GM12878 (cell line): ENCODE results near the gene RNF44. TPM values are rescaled to one million over a fixed set of nuclear protein-coding genes. Genes with fewer than 3 reads are reported as not detected.

Experiments
- ATAC-seq: fragments of 200-7000 bp; cut with Tn5 transposase; 3 replicates; pipeline ENCODE4 v1.9.1; 2020; ENCODE audit warnings: mild to moderate bottlenecking, moderate library complexity
- BruUV-seq: library from RNA; stranded (reverse); fragments of 400-500 nt; replicated peaks from 2 replicates; lab custom pipeline; 2021; lab: Mats Ljungman, UMichigan
- CTCF ChIA-PET: fragments of 300-600 bp; sonication (Branson Sonifier 250); formaldehyde crosslinking; extraction: SDS; loops from one replicate; lab custom pipeline; 2021; ENCODE audit warnings: inconsistent platforms; lab: Yijun Ruan, JAX
- POLR2A ChIA-PET: fragments of 350-600 bp; formaldehyde crosslinking; extraction: SDS; loops from one replicate; lab custom pipeline; 2021; ENCODE audit warnings: inconsistent platforms; lab: Charles Lee
- RAD21 ChIA-PET: fragments of 300-600 bp; sonication (Branson Sonifier 250); formaldehyde crosslinking; loops from one replicate; lab custom pipeline; 2023; ENCODE audit warnings: antibody characterized with exemption; ENCODE audit not compliant: unreplicated experiment; lab: Charles Lee
- SMC1A ChIA-PET: fragments of 300-600 bp; sonication (Branson Sonifier 250); formaldehyde crosslinking; loops from one replicate; lab custom pipeline; 2023; ENCODE audit not compliant: unreplicated experiment, uncharacterized antibody; lab: Charles Lee
- DNase-seq: peaks from one replicate; pipeline ENCODE4 v3.0.0-alpha.2; 2011; ENCODE audit warnings: low read depth, low spot score
- FAIRE-seq: peaks from 3 replicates; lab custom pipeline; 2011; peaks lifted over from hg19 to GRCh38; lab: Jason Lieb, UNC
- H2AFZ ChIP-seq: 2 replicates; pipeline ENCODE4 v1.6.0; 2011; ENCODE audit warnings: low read depth, low read length, control low read depth; ENCODE audit not compliant: control insufficient read depth
- H3K27ac ChIP-seq: 2 replicates; pipeline ENCODE4 v1.5.1; 2011; ENCODE audit warnings: control low read depth; ENCODE audit not compliant: control insufficient read depth, insufficient read depth
- H3K27me3 ChIP-seq, 2 experiments: replicated peaks in 1 of 2; 2 replicates each; pipeline versions ENCODE4 v1.6.0 to v1.6.1; 2011; ENCODE audit warnings: low read length in 1 of 2; ENCODE audit not compliant: control insufficient read depth in 2 of 2, insufficient read depth in 2 of 2
- H3K36me3 ChIP-seq, 2 experiments: 2 replicates each; pipeline ENCODE4 v1.5.1; 2011; ENCODE audit warnings: low read length in 1 of 2; ENCODE audit not compliant: control insufficient read depth in 2 of 2, insufficient read depth in 2 of 2
- H3K4me1 ChIP-seq: 2 replicates; pipeline ENCODE4 v1.6.1; 2011; ENCODE audit warnings: mild to moderate bottlenecking, low read length, moderate library complexity, mixed read lengths; ENCODE audit not compliant: control insufficient read depth, insufficient read depth
- H3K4me2 ChIP-seq: 2 replicates; pipeline ENCODE4 v1.6.0; 2011; ENCODE audit warnings: control low read depth; ENCODE audit not compliant: control insufficient read depth, insufficient read depth
- H3K4me3 ChIP-seq: fragments of 200-600 bp; sonication (generic); 2 replicates; pipeline ENCODE4 v1.5.1; 2016
- H3K79me2 ChIP-seq: 2 replicates; pipeline ENCODE4 v1.6.0; 2011; ENCODE audit warnings: low read length; ENCODE audit not compliant: control insufficient read depth, insufficient read depth
- H3K9ac ChIP-seq: 2 replicates; pipeline ENCODE4 v1.8.0; 2011; ENCODE audit warnings: low read length, control low read depth, mixed read lengths; ENCODE audit not compliant: control insufficient read depth, insufficient read depth
- H3K9me3 ChIP-seq: replicated peaks from 3 replicates; pipeline ENCODE4 v1.5.1; 2011; ENCODE audit warnings: mild to moderate bottlenecking, low read length; ENCODE audit not compliant: control insufficient read depth, insufficient read depth
- H4K20me1 ChIP-seq: 2 replicates; pipeline ENCODE4 v1.6.0; 2011; ENCODE audit not compliant: control insufficient read depth, insufficient read depth
- GABPA ChIP-seq: IDR thresholded peaks from 2 replicates; pipeline ENCODE4 v1.6.1; 2014; ENCODE audit warnings: antibody characterized with exemption, low read depth, mild to moderate bottlenecking, inconsistent platforms
- WRNIP1 ChIP-seq: IDR thresholded peaks from 2 replicates; pipeline ENCODE4 v1.6.1; 2011; ENCODE audit warnings: low read depth, low read length, improper control_type of control experiment, borderline replicate concordance
- WGBS: methylation state at CpG from one replicate; pipeline ENCODE4 v1.1.6; 2016; ENCODE audit warnings: low lambda C conversion rate; ENCODE audit not compliant: insufficient replicate concordance, insufficient coverage; ENCODE audit errors: missing lambda C conversion rate; 5-methylcytosine and 5-hydroxymethylcytosine counted together
- in situ Hi-C: fragments of 300-500 bp; cut with MboI; formaldehyde crosslinking; loops from 9 replicates; pipeline ENCODE4 v1.14.3; 2018; ENCODE audit warnings: mixed read lengths
- intact Hi-C: fragments of 100-400 bp; cut with micrococcal nuclease; formaldehyde crosslinking; loops from one replicate; pipeline ENCODE4 v1.14.2; 2022; ENCODE audit not compliant: unreplicated experiment
- polyA plus RNA-seq, 11 experiments: library from polyadenylated mRNA; depleted of rRNA in 4 of 11; unstranded in 6 of 11; stranded (reverse) in 5 of 11; fragments of >200 nt; fragmentation: Nextera tagmentation in 4 of 11; fragmentation: Illumina TruSeq in 1 of 11; extraction: Ambion mirVana in 4 of 11; extraction: Trizol in 1 of 11; gene quantifications; 1 replicate in 1 of 11; 2 replicates in 10 of 11; pipeline versions ENCODE4 v1.2.1 to v1.2.3, GENCODE V29; 2011 to 2016; ENCODE audit warnings: inconsistent platforms in 2 of 11, missing spikeins in 2 of 11, low read depth in 1 of 11
- small RNA-seq: library from RNA; depleted of rRNA; stranded (forward); fragments of <200 nt; gene quantifications from one replicate; pipeline ENCODE3, GENCODE V24; 2014
- total RNA-seq, 4 experiments: library from RNA; depleted of rRNA in 3 of 4; stranded (reverse); fragments of >200 nt in 3 of 4; fragmentation: Illumina TruSeq in 1 of 4; extraction: Trizol in 1 of 4; gene quantifications; 2 replicates each; pipeline versions ENCODE4 v1.2.1 to v1.2.3, GENCODE V29; 2013 to 2021

The RNF44 gene
- total and polyA plus RNA-seq, 10 of the 15 experiments (the other 5 are each of a cell fraction or from before 2014, with no cell fraction given), result 1.7 to 51.9 (median 7.9) TPM

GRCh38 chr5:176481711-176482110, 55.5 kb downstream of the RNF44 start:
- intact Hi-C loops, result no loop called here
- no TSS peak for BruUV-seq

More at GRCh38 chr5:176481711-176482110, 55.5 kb downstream of the RNF44 start:
- H3K9me3 ChIP-seq, result no peaks in the 10 kb centered on the region
- SMC1A ChIA-PET, result no interaction called here
- RAD21 ChIA-PET, result interaction anchor here (0.9 kb wide), 1 partner anchor 56 kb away, joined by 3 read pairs; no protein-coding TSS in a partner anchor
- POLR2A ChIA-PET, result no interaction called here
- WGBS, result 53% methylated on average over 4 of the region's 4 CpGs
- no peaks in the 10 kb centered on the region for H3K4me1 ChIP-seq
- DNase-seq, result no peak
- in situ Hi-C loops, result no loop called here
- no peak for TF ChIP-seq GABPA
- no peak for TF ChIP-seq WRNIP1
- TF ChIP-seq, all 136 proteins: peak for 0
- H3K36me3 ChIP-seq, result peaks cover 4 to 18% of the 10 kb centered on the region in 2 experiments
- H3K79me2 ChIP-seq, result no peaks in the 10 kb centered on the region; the same call in 1 of the 2 replicates
- ATAC-seq, result no peak
- H2AFZ ChIP-seq, result no peak overlapping the region
- H3K27ac ChIP-seq, result no peak overlapping the region
- no peaks in the 10 kb centered on the region; the same call in 1 of the 2 replicates for H4K20me1 ChIP-seq
- H3K27me3 ChIP-seq, result no peaks in the 10 kb centered on the region
- H3K4me2 ChIP-seq, result no peak overlapping the region
- CTCF ChIA-PET, result no interaction called here
- no peak for FAIRE-seq
- no peak overlapping the region for H3K9ac ChIP-seq
- H3K4me3 ChIP-seq, result no peak overlapping the region

Small RNA genes within 50 kb of the gene (small RNA-seq; reads per million reads assigned to genes)
- not detected for gene RF00019
- not detected for gene RN7SL684P

Other genes with a start within 250 kb of the RNF44 start
Only the 7 nearest of the 11 such genes appear.
- gene CLTB, start 120.9 kb downstream of the RNF44 start, total RNA-seq (2014; rRNA removed), result 48.0 and 52.8 TPM in 2 replicates
- gene CLTB, start 120.9 kb downstream of the RNF44 start, total RNA-seq (2014; rRNA removed; fragmentation: Illumina TruSeq; extraction: Trizol), result 21.1 and 22.4 TPM in 2 replicates
- 46.5 and 51.0 TPM in 2 replicates for gene CLTB, start 120.9 kb downstream of the RNF44 start, total RNA-seq (2021)
- gene CLTB, start 120.9 kb downstream of the RNF44 start, polyA plus RNA-seq (2011; rRNA removed), result 19.0 and 28.7 TPM in 2 replicates
- 4.5 and 18.4 TPM in 2 replicates for gene CLTB, start 120.9 kb downstream of the RNF44 start, polyA plus RNA-seq (2014; fragmentation: Illumina TruSeq; extraction: Trizol)
- 1 to 10 TPM; 1.6 to 4.4 TPM for gene CLTB, start 120.9 kb downstream of the RNF44 start, polyA plus RNA-seq (2014; fragmentation: Nextera tagmentation; extraction: Ambion mirVana)
- gene CLTB, start 120.9 kb downstream of the RNF44 start, polyA plus RNA-seq (2014; rRNA removed), result 51.5 and 52.7 TPM in 2 replicates
- gene CLTB, start 120.9 kb downstream of the RNF44 start, polyA plus RNA-seq (2016; fragmentation: Nextera tagmentation; extraction: Ambion mirVana), result 10 to 100 TPM; 45.1 to 50.2 TPM
- 35.1 and 35.8 TPM in 2 replicates for gene FAF2, start 89.0 kb downstream of the RNF44 start, total RNA-seq (2014; rRNA removed)
- 34.6 and 35.4 TPM in 2 replicates for gene FAF2, start 89.0 kb downstream of the RNF44 start, total RNA-seq (2014; rRNA removed; fragmentation: Illumina TruSeq; extraction: Trizol)
- 33.7 and 34.8 TPM in 2 replicates for gene FAF2, start 89.0 kb downstream of the RNF44 start, total RNA-seq (2021)
- 34.1 and 37.6 TPM in 2 replicates for gene FAF2, start 89.0 kb downstream of the RNF44 start, polyA plus RNA-seq (2011; rRNA removed)
- gene FAF2, start 89.0 kb downstream of the RNF44 start, polyA plus RNA-seq (2014; fragmentation: Illumina TruSeq; extraction: Trizol), result 41.7 and 43.5 TPM in 2 replicates
- 10 to 100 TPM; 19.0 to 20.7 TPM for gene FAF2, start 89.0 kb downstream of the RNF44 start, polyA plus RNA-seq (2014; fragmentation: Nextera tagmentation; extraction: Ambion mirVana)
- gene FAF2, start 89.0 kb downstream of the RNF44 start, polyA plus RNA-seq (2014; rRNA removed), result 29.3 and 30.8 TPM in 2 replicates
- 10 to 100 TPM; 39.2 to 45.1 TPM for gene FAF2, start 89.0 kb downstream of the RNF44 start, polyA plus RNA-seq (2016; fragmentation: Nextera tagmentation; extraction: Ambion mirVana)
- 0.06 TPM in 1 of 2 replicates, not detected in the other for gene CDHR2, start 11.9 kb upstream of the RNF44 start, total RNA-seq (2014; rRNA removed)
- 0.04 TPM in 1 of 2 replicates, not detected in the other for gene CDHR2, start 11.9 kb upstream of the RNF44 start, total RNA-seq (2014; rRNA removed; fragmentation: Illumina TruSeq; extraction: Trizol)
- 0.21 and 0.46 TPM in 2 replicates for gene CDHR2, start 11.9 kb upstream of the RNF44 start, total RNA-seq (2021)
- 0.03 and 0.10 TPM in 2 replicates for gene CDHR2, start 11.9 kb upstream of the RNF44 start, polyA plus RNA-seq (2011; rRNA removed)
- not detected in 2 replicates for gene CDHR2, start 11.9 kb upstream of the RNF44 start, polyA plus RNA-seq (2014; fragmentation: Illumina TruSeq; extraction: Trizol)
- not detected for gene CDHR2, start 11.9 kb upstream of the RNF44 start, polyA plus RNA-seq (2014; fragmentation: Nextera tagmentation; extraction: Ambion mirVana)
- gene CDHR2, start 11.9 kb upstream of the RNF44 start, polyA plus RNA-seq (2014; rRNA removed), result not detected in 2 replicates
- gene CDHR2, start 11.9 kb upstream of the RNF44 start, polyA plus RNA-seq (2016; fragmentation: Nextera tagmentation; extraction: Ambion mirVana), result under 1 TPM in 1 of 2 experiments, not detected in 1; 0.19 TPM
- gene GPRIN1, start 72.8 kb upstream of the RNF44 start, total RNA-seq (2014; rRNA removed), result 8.3 and 10.1 TPM in 2 replicates
- 4.7 and 5.8 TPM in 2 replicates for gene GPRIN1, start 72.8 kb upstream of the RNF44 start, total RNA-seq (2014; rRNA removed; fragmentation: Illumina TruSeq; extraction: Trizol)
- gene GPRIN1, start 72.8 kb upstream of the RNF44 start, total RNA-seq (2021), result 14.2 and 16.3 TPM in 2 replicates
- gene GPRIN1, start 72.8 kb upstream of the RNF44 start, polyA plus RNA-seq (2011; rRNA removed), result 0.59 and 1.7 TPM in 2 replicates
- gene GPRIN1, start 72.8 kb upstream of the RNF44 start, polyA plus RNA-seq (2014; fragmentation: Illumina TruSeq; extraction: Trizol), result 3.4 and 5.5 TPM in 2 replicates
- gene GPRIN1, start 72.8 kb upstream of the RNF44 start, polyA plus RNA-seq (2014; fragmentation: Nextera tagmentation; extraction: Ambion mirVana), result under 1 TPM; 0.52 to 0.60 TPM
- gene GPRIN1, start 72.8 kb upstream of the RNF44 start, polyA plus RNA-seq (2014; rRNA removed), result 7.6 and 9.4 TPM in 2 replicates
- 1 to 10 TPM in 1 of 2 experiments, under 1 TPM in 1; 0.74 to 3.5 TPM for gene GPRIN1, start 72.8 kb upstream of the RNF44 start, polyA plus RNA-seq (2016; fragmentation: Nextera tagmentation; extraction: Ambion mirVana)
- not detected in 2 replicates for gene SNCB, start 93.1 kb upstream of the RNF44 start, total RNA-seq (2014; rRNA removed)
- gene SNCB, start 93.1 kb upstream of the RNF44 start, total RNA-seq (2014; rRNA removed; fragmentation: Illumina TruSeq; extraction: Trizol), result not detected in 2 replicates
- gene SNCB, start 93.1 kb upstream of the RNF44 start, total RNA-seq (2021), result not detected in 2 replicates
- gene SNCB, start 93.1 kb upstream of the RNF44 start, polyA plus RNA-seq (2011; rRNA removed), result 0.75 and 1.1 TPM in 2 replicates
- gene SNCB, start 93.1 kb upstream of the RNF44 start, polyA plus RNA-seq (2014; fragmentation: Illumina TruSeq; extraction: Trizol), result not detected in 2 replicates
- gene SNCB, start 93.1 kb upstream of the RNF44 start, polyA plus RNA-seq (2014; fragmentation: Nextera tagmentation; extraction: Ambion mirVana), result not detected
- not detected in 2 replicates for gene SNCB, start 93.1 kb upstream of the RNF44 start, polyA plus RNA-seq (2014; rRNA removed)
- not detected for gene SNCB, start 93.1 kb upstream of the RNF44 start, polyA plus RNA-seq (2016; fragmentation: Nextera tagmentation; extraction: Ambion mirVana)
- not detected in 2 replicates for gene EIF4E1B, start 93.3 kb upstream of the RNF44 start, total RNA-seq (2014; rRNA removed)
- not detected in 2 replicates for gene EIF4E1B, start 93.3 kb upstream of the RNF44 start, total RNA-seq (2014; rRNA removed; fragmentation: Illumina TruSeq; extraction: Trizol)
- not detected in 2 replicates for gene EIF4E1B, start 93.3 kb upstream of the RNF44 start, total RNA-seq (2021)
- gene EIF4E1B, start 93.3 kb upstream of the RNF44 start, polyA plus RNA-seq (2011; rRNA removed), result not detected in 2 replicates
- gene EIF4E1B, start 93.3 kb upstream of the RNF44 start, polyA plus RNA-seq (2014; fragmentation: Illumina TruSeq; extraction: Trizol), result not detected in 2 replicates
- not detected for gene EIF4E1B, start 93.3 kb upstream of the RNF44 start, polyA plus RNA-seq (2014; fragmentation: Nextera tagmentation; extraction: Ambion mirVana)
- gene EIF4E1B, start 93.3 kb upstream of the RNF44 start, polyA plus RNA-seq (2014; rRNA removed), result not detected in 2 replicates
- not detected for gene EIF4E1B, start 93.3 kb upstream of the RNF44 start, polyA plus RNA-seq (2016; fragmentation: Nextera tagmentation; extraction: Ambion mirVana)
- gene TSPAN17, start 110.1 kb upstream of the RNF44 start, total RNA-seq (2014; rRNA removed), result 6.7 and 7.3 TPM in 2 replicates
- 10.6 and 11.4 TPM in 2 replicates for gene TSPAN17, start 110.1 kb upstream of the RNF44 start, total RNA-seq (2014; rRNA removed; fragmentation: Illumina TruSeq; extraction: Trizol)
- 15.6 and 16.3 TPM in 2 replicates for gene TSPAN17, start 110.1 kb upstream of the RNF44 start, total RNA-seq (2021)
- 9.2 and 14.0 TPM in 2 replicates for gene TSPAN17, start 110.1 kb upstream of the RNF44 start, polyA plus RNA-seq (2011; rRNA removed)
- 7.6 and 11.8 TPM in 2 replicates for gene TSPAN17, start 110.1 kb upstream of the RNF44 start, polyA plus RNA-seq (2014; fragmentation: Illumina TruSeq; extraction: Trizol)
- 1 to 10 TPM in 1 of 2 experiments, under 1 TPM in 1; 0.24 to 1.2 TPM for gene TSPAN17, start 110.1 kb upstream of the RNF44 start, polyA plus RNA-seq (2014; fragmentation: Nextera tagmentation; extraction: Ambion mirVana)
- gene TSPAN17, start 110.1 kb upstream of the RNF44 start, polyA plus RNA-seq (2014; rRNA removed), result 14.3 and 17.1 TPM in 2 replicates
- 1 to 10 TPM; 8.9 to 9.5 TPM for gene TSPAN17, start 110.1 kb upstream of the RNF44 start, polyA plus RNA-seq (2016; fragmentation: Nextera tagmentation; extraction: Ambion mirVana)